ENCODE measurements around the gene MXRA8. TPM values are rescaled to one million over a fixed set of nuclear protein-coding genes. Genes with fewer than 3 reads are reported as not detected.

MXRA8 gene
- total RNA-seq, 1 donor, result 735 TPM

- H2AFZ ChIP-seq (ENCODE audit: low read length), result no peak overlapping the region
- H3K4me2 ChIP-seq (ENCODE audit: insufficient read depth, low read length), result peak overlapping the region; percentile 89
- TF ChIP-seq CTCF (IDR thresholded peaks at IDR 0.05; ENCODE audit: extremely low read depth, low read depth, low read length), result no peak
- H3K27ac ChIP-seq (ENCODE audit: low read depth, low read length), result peak overlapping the region; percentile 60
- peaks cover 8% of the 10 kb centered on the region for H3K36me3 ChIP-seq (ENCODE audit: insufficient read depth, low read length)
- peaks cover 34% of the 10 kb centered on the region for H3K4me1 ChIP-seq (ENCODE audit: insufficient read depth, low read length)
- H4K20me1 ChIP-seq (ENCODE audit: insufficient read depth, low read length), result peaks cover 57% of the 10 kb centered on the region
- DNase-seq (ENCODE audit: insufficient read length, low spot score, missing footprints), result peak; percentile 98
- no peaks in the 10 kb centered on the region for H3K27me3 ChIP-seq (ENCODE audit: insufficient read depth, low read length)
- H3K9me3 ChIP-seq (ENCODE audit: low read depth, low read length), result no peaks in the 10 kb centered on the region
- H3K4me3 ChIP-seq (ENCODE audit: insufficient read depth, low read length), result peak overlapping the region; percentile 86
- H3K79me2 ChIP-seq (ENCODE audit: insufficient read depth, low read length), result peaks cover 61% of the 10 kb centered on the region
Measured at GRCh38 chr1:1305300-1306069, 52.9 kb downstream of the MXRA8 start.

DNA sequence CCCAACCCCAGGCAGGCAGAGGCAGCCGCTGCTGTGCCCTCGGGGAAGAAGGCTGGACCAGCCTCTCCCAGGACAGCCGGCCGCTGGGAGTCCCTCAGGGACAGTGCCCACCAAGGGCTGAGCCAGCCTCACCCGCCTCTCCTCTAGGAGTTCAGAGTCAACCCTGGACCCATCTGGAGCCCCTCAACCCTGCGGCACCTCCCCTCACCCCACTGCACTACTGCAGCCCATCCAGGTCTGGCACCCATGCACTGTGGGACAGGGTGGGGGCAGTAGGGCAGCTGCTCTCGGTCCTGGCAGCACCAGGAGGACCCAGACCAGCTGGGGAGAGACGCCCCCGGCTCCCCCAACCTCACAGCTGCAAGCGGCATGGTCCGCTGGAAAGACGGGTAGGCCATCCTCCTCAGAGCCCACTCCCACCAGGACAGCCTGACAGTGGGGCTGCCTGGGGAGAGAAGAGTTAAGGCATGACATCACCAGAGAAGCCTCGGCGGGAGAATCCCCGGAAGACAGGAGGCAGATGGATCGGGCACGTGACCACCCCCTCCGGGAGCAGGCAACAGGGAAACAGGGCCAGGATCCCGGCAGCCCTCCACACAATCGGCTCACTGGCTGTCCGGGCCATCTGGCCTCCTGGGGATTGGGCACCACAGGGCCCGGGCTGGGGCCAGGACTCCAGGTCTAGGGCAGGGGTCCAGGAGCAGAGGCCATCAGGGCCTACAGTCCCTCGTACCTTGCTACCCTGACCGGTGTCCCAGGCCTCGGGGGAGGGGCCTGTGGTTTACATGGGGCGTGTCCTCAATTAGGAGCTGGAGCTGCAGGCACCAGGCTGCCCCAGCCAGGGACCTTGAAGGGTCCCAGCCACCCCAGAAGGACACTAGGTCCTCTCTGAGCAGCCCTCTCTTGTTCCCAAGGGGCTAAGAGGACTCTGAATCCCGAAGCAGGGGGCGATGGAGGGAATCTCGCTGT is 53.7 kb downstream of the MXRA8 start:
- H3K27me3 ChIP-seq (ENCODE audit: insufficient read depth, low read length), result no peaks in the 10 kb centered on the region
- H3K27ac ChIP-seq (ENCODE audit: low read depth, low read length), result peak overlapping the region; percentile 60
- peaks cover 3% of the 10 kb centered on the region for H3K36me3 ChIP-seq (ENCODE audit: insufficient read depth, low read length)
- no peak for TF ChIP-seq CTCF (IDR thresholded peaks at IDR 0.05; ENCODE audit: extremely low read depth, low read depth, low read length)
- H3K4me3 ChIP-seq (ENCODE audit: insufficient read depth, low read length), result peak overlapping the region; percentile 86
- H4K20me1 ChIP-seq (ENCODE audit: insufficient read depth, low read length), result peaks cover 57% of the 10 kb centered on the region
- H3K4me1 ChIP-seq (ENCODE audit: insufficient read depth, low read length), result peaks cover 34% of the 10 kb centered on the region
- peaks cover 53% of the 10 kb centered on the region for H3K79me2 ChIP-seq (ENCODE audit: insufficient read depth, low read length)
- peak; percentile 98 for DNase-seq (ENCODE audit: insufficient read length, low spot score, missing footprints)
- H3K9me3 ChIP-seq (ENCODE audit: low read depth, low read length), result no peaks in the 10 kb centered on the region
- peak overlapping the region; percentile 89 for H3K4me2 ChIP-seq (ENCODE audit: insufficient read depth, low read length)
- H2AFZ ChIP-seq (ENCODE audit: low read length), result no peak overlapping the region

DNA sequence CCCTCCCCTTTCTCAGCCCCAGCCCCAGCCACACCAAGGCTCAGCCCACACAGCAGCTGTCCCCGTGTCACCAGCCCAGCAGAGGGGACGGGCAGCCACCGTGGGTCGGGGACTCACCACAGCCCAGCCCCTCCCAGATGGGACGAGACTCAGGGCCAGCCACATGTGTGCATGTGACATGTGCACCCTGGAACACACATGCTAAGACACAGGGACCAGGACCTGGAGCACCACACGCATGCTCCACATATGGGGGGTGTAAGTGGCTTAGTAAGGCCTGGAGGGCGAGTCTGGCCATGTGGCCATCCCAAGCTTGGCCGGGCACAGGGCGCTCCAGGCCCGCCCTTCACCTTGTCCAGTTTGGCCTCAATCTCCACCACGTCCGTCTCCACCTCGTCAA is 54.6 kb downstream of the MXRA8 start:
- Histone ChIP-seq H4K20me1 (ENCODE audit: insufficient read depth, low read length) (peaks cover 61% of the 10 kb centered on the region), H3K4me3 (ENCODE audit: insufficient read depth, low read length) (no peak overlapping the region), H3K36me3 (ENCODE audit: insufficient read depth, low read length) (peaks cover 3% of the 10 kb centered on the region)

More for the DNA sequence above, 54.6 kb downstream of the MXRA8 start:
- TF ChIP-seq CTCF (IDR thresholded peaks at IDR 0.05; ENCODE audit: extremely low read depth, low read depth, low read length), result no peak
- H3K9me3 ChIP-seq (ENCODE audit: low read depth, low read length), result no peaks in the 10 kb centered on the region
- peaks cover 44% of the 10 kb centered on the region for H3K79me2 ChIP-seq (ENCODE audit: insufficient read depth, low read length)
- DNase-seq (ENCODE audit: insufficient read length, low spot score, missing footprints), result no peak
- H3K4me1 ChIP-seq (ENCODE audit: insufficient read depth, low read length), result peaks cover 29% of the 10 kb centered on the region
- H3K27me3 ChIP-seq (ENCODE audit: insufficient read depth, low read length), result no peaks in the 10 kb centered on the region
- H3K27ac ChIP-seq (ENCODE audit: low read depth, low read length), result no peak overlapping the region
- no peak overlapping the region for H2AFZ ChIP-seq (ENCODE audit: low read length)
- no peak overlapping the region for H3K4me2 ChIP-seq (ENCODE audit: insufficient read depth, low read length)

Data from osteoblast (primary cell).